HG02885 (cell line): ENCODE results near the gene A4GNT.
"Not testable (repeated sequence)": the region's sequence is repeated elsewhere in the genome, so short reads cannot be mapped to it uniquely, and the experiment has no call there.

Source experiments
- ATAC-seq: cut with Tn5 transposase; IDR thresholded peaks from one replicate; pipeline ENCODE4 v1.9.1; 2021; ENCODE audit warnings: mild to moderate bottlenecking; ENCODE audit not compliant: unreplicated experiment, poor library complexity

A4GNT gene

GRCh38 chr3:138132239-138132638 is at the start of gene A4GNT:
A4GNT (minus strand) TSS chr3:138132390; CDS start chr3:138131256, 1,134 bp downstream.
- no peak for ATAC-seq

GRCh38 chr3:138180375-138181029 is 48.3 kb upstream of the A4GNT start:
- peak; percentile 78 for ATAC-seq

- peak; percentile 91 for ATAC-seq
Measured at GRCh38 chr3:138174421-138175131, 42.4 kb upstream of the A4GNT start, which contains the start of gene DBR1. DBR1 (minus strand) TSS chr3:138174921; CDS start chr3:138174795, 126 bp downstream.

GRCh38 chr3:138173769-138174420 is 41.7 kb upstream of the A4GNT start:
- no peak for ATAC-seq

GRCh38 chr3:138172625-138173024 is 40.4 kb upstream of the A4GNT start:
- ATAC-seq, result no peak

- ATAC-seq, result no peak
Measured at GRCh38 chr3:138165061-138165460, 32.9 kb upstream of the A4GNT start.

- ATAC-seq, result no peak
Measured at GRCh38 chr3:138157743-138158142, 25.6 kb upstream of the A4GNT start.

GRCh38 chr3:138154534-138154933 is 22.3 kb upstream of the A4GNT start:
- ATAC-seq, result no peak

GRCh38 chr3:138148503-138148902 is 16.3 kb upstream of the A4GNT start:
- no peak for ATAC-seq

- ATAC-seq, result not testable (repeated sequence)
Measured at GRCh38 chr3:138142181-138142580, 10.0 kb upstream of the A4GNT start.

GRCh38 chr3:138140940-138141339 is 8.8 kb upstream of the A4GNT start:
- no peak for ATAC-seq

- ATAC-seq, result no peak
Measured at GRCh38 chr3:138139691-138140090, 7.5 kb upstream of the A4GNT start.

- no peak for ATAC-seq
Measured at GRCh38 chr3:138137861-138138260, 5.7 kb upstream of the A4GNT start.

- no peak for ATAC-seq
Measured at GRCh38 chr3:138136201-138136600, 4.0 kb upstream of the A4GNT start.

- ATAC-seq, result no peak
Measured at GRCh38 chr3:138135833-138136194, 3.6 kb upstream of the A4GNT start.

- ATAC-seq, result no peak
Measured at GRCh38 chr3:138135146-138135832, 3.1 kb upstream of the A4GNT start.

GRCh38 chr3:138127636-138128365 is 4.4 kb downstream of the A4GNT start:
- ATAC-seq, result no peak

- no peak for ATAC-seq
Measured at GRCh38 chr3:138125548-138126221, 6.5 kb downstream of the A4GNT start.

GRCh38 chr3:138124706-138125355 is 7.4 kb downstream of the A4GNT start:
- no peak for ATAC-seq
